LNCaP clone FGC (cell line): Measurements from ENCODE around the gene STK32A.

Experiments
- DNase-seq: peaks from one replicate; pipeline ENCODE4 v3.0.0-alpha.2; 2011; ENCODE audit warnings: low read depth
- H3K4me3 ChIP-seq: 2 replicates; pipeline ENCODE4 v1.5.1; 2011; ENCODE audit warnings: mild to moderate bottlenecking, low read depth, low read length, control low read depth
- TF ChIP-seq, protein P1 (sequence below): IDR thresholded peaks from 2 replicates; pipeline ENCODE4 v1.5.1; 2012; ENCODE audit warnings: mild to moderate bottlenecking; ENCODE audit not compliant: control insufficient read depth, insufficient read depth; ENCODE audit errors: extremely low read depth

The STK32A gene

DNA sequence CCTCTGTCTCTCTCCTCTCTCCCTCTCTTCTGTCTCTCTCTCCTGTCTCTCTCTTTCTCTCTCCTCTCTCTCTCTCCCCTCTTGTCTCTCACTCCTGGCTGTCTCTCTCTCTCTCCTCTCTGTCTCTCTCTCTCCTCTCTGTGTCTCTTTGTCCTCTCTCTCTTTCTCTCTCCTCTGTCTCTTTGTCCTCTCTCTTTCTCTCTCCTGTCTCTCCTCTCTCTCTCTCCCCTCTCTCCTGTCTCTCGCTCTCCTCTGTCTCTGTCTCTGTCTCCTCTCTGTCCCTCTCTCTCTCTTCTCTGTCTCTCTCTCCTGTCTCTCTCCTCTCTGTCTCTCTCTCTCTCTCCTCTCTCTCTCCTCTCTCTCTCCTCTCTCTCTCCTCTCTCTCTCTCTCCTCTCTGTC is 25.0 kb downstream of the STK32A start:
- no peak for DNase-seq
- no peak overlapping the region for H3K4me3 ChIP-seq
- TF ChIP-seq, protein P1, sequence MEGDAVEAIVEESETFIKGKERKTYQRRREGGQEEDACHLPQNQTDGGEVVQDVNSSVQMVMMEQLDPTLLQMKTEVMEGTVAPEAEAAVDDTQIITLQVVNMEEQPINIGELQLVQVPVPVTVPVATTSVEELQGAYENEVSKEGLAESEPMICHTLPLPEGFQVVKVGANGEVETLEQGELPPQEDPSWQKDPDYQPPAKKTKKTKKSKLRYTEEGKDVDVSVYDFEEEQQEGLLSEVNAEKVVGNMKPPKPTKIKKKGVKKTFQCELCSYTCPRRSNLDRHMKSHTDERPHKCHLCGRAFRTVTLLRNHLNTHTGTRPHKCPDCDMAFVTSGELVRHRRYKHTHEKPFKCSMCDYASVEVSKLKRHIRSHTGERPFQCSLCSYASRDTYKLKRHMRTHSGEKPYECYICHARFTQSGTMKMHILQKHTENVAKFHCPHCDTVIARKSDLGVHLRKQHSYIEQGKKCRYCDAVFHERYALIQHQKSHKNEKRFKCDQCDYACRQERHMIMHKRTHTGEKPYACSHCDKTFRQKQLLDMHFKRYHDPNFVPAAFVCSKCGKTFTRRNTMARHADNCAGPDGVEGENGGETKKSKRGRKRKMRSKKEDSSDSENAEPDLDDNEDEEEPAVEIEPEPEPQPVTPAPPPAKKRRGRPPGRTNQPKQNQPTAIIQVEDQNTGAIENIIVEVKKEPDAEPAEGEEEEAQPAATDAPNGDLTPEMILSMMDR: no peak

DNA sequence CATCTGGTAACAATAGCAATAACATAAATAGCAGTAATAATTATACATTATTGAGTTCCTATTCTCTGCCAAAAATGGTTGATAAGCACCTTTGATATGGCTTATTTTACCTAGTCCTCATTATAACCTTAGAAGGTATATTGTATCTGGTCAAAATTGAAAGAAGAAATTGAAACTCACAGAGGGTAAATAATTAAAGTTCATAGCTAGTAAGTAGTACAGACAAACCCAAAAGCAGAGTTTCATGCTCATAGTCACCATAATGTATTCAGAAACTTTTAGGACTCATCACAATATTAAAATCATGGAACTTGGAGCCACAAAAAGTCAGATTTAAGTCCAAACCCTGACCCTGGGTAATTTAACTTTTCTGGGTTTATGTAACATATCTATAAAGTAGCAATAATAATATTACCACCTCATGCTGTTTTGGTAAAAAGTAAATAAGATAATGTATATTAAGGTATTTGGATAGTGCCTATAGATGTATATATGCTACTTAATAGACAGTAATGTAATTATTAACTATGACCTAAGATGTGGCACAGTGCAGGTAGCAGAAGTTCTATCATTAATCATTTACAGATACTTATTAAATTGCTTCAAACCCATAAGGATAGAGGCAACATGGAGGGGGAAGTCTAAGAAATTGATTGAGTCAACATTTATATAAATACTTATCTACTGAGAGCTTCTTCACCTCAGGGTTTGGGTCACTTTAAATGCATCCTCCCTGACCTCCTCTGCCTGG is 32.4 kb downstream of the STK32A start:
- H3K4me3 ChIP-seq: no peak overlapping the region
- DNase-seq: no peak
- TF ChIP-seq, protein P1: no peak

DNA sequence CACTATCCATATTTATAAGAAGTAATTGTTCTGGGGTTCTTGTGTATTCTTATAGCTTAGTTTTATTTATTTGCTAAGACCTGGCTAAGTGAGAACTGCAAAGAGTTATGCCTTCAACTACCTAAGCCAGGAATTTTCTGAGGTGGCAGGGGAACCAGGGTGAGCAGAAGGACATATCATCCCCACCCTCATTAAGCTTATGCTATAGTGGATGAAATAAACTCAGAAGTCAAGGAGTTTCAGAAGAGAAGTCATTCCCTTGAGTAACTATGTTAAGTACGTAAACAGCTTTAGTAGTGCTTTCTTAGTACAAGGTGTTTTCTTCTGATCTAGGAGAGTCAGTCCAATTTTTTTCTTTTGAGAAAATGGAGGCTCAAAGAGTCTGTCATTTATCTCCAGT is 41.7 kb downstream of the STK32A start:
- TF ChIP-seq, protein P1: no peak
- no peak for DNase-seq
- H3K4me3 ChIP-seq: no peak overlapping the region

DNA sequence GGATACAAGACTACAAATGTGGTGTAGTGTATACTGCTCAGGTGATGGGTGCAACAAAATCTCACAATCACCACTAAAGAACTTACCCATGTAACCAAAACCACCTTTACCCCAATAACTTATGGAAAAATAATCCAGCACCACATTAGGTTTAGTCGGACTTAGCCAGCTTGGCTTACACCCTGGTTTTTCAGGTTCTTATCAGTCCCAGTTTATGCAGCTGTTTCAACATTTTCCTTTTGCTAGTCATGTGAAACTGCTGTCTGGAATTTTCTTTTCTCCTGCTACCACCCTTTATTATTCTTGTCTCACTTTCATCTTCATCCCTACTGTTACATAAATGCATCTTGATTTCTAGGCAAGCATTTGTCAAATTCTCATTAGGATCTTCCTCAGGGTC is 51.5 kb downstream of the STK32A start:
- H3K4me3 ChIP-seq: no peak overlapping the region
- TF ChIP-seq, protein P1: no peak
- no peak for DNase-seq

DNA sequence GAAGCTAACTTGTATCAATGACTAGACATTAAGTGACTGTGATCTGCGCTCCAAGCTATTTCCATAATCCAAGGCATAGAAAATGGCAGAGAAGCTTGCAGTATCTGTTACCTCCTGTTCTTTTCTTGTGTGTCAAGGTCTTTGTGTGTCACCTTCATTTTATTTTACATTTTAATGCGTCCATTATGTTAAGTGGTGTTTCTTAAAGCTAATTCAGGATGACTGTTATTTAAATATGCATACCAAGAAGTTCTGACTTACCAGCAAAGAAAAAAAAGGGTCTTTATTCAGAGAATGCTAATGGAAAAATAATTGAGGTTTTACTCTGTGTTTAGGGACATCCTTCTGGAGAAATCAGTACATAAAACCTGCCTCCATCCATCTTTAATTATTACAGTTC is 52.3 kb downstream of the STK32A start:
- DNase-seq: no peak
- TF ChIP-seq, protein P1: no peak
- H3K4me3 ChIP-seq: no peak overlapping the region

DNA sequence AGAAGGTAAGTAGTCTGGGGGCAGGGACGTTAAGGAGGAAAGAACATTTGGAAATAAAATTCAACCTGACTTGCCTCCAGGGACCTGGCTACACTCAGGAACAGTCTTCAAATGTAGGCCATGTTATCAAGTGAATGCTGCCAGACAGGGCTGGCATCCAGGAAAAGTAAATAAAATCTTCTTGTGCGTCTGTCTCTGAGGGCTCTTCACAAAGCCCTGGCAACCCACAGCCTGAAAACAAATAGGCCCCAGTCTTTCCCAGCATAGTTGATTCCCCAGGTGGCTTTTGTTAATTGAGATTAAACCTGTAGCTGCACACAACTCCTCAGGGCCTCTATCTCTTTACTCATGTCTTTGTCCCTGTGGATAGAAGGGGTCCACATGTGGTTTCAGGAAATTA is 55.4 kb downstream of the STK32A start:
- TF ChIP-seq, protein P1: no peak
- no peak overlapping the region for H3K4me3 ChIP-seq
- peak; percentile 54 for DNase-seq

DNA sequence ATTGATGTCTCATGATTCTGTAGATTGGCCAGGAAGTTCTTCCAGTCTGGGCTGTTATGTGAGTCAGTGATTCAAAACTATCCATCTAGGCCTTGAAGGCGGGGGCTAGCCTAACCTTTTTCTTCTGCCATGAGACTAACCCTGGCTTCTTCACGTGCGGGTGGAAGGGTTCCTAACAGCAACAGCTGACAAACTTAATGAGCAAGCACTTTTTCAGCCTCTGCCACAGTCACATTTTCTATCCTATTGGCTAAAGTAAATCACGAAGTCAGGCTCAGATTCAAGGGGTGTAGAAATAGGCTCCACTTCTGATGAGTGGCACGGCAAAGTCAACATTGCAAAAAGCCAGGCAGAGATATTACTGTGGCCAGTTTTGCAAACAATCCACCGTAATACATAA is 68.4 kb downstream of the STK32A start:
- DNase-seq: no peak
- H3K4me3 ChIP-seq: no peak overlapping the region
- TF ChIP-seq, protein P1: no peak
